Measurements from ENCODE around the gene YPEL4.
A peak's percentile ranks its signal among the peaks of the same experiment; 100 is the strongest.
"Not testable (repeated sequence)": the region's sequence is repeated elsewhere in the genome, so short reads cannot be mapped to it uniquely, and the experiment has no call there.

YPEL4 gene

GRCh38 chr11:57659669-57660068 is 10.0 kb upstream of the YPEL4 start:
- no peak overlapping the region for H3K4me3 ChIP-seq (ENCODE audit: low read depth, low read length)
- no peak for DNase-seq (ENCODE audit: low read depth)

GRCh38 chr11:57658023-57658361 is 8.3 kb upstream of the YPEL4 start:
- H3K4me3 ChIP-seq (ENCODE audit: low read depth, low read length) = peak overlapping the region; percentile 85
- DNase-seq (ENCODE audit: low read depth) = no peak

More at GRCh38 chr11:57659669-57660068, 10.0 kb upstream of the YPEL4 start:
- no peak for TF ChIP-seq CTCF (IDR thresholded peaks at IDR 0.05; ENCODE audit: control insufficient read depth, extremely low read depth, insufficient read depth)

GRCh38 chr11:57657194-57658022 is 7.7 kb upstream of the YPEL4 start, which contains the start of gene CLP1:
Gene CLP1 (plus strand): TSS chr11:57657762. CDS start chr11:57659477, 1,715 bp downstream.
- peak; percentile 98 for DNase-seq (ENCODE audit: low read depth)
- no peak for TF ChIP-seq CTCF (IDR thresholded peaks at IDR 0.05; ENCODE audit: control insufficient read depth, extremely low read depth, insufficient read depth)
- peak within 1 kb of the TSS; percentile 85 for H3K4me3 ChIP-seq (ENCODE audit: low read depth, low read length)

More at GRCh38 chr11:57658023-57658361, 8.3 kb upstream of the YPEL4 start:
- TF ChIP-seq CTCF (IDR thresholded peaks at IDR 0.05; ENCODE audit: control insufficient read depth, extremely low read depth, insufficient read depth) = no peak

- no peak for DNase-seq (ENCODE audit: low read depth)
- TF ChIP-seq CTCF (IDR thresholded peaks at IDR 0.05; ENCODE audit: control insufficient read depth, extremely low read depth, insufficient read depth) = no peak
- peak overlapping the region; percentile 85 for H3K4me3 ChIP-seq (ENCODE audit: low read depth, low read length)
Measured at GRCh38 chr11:57656885-57657193, 7.1 kb upstream of the YPEL4 start.

- H3K4me3 ChIP-seq (ENCODE audit: low read depth, low read length) = no peak overlapping the region
- DNase-seq (ENCODE audit: low read depth) = no peak
Measured at GRCh38 chr11:57653163-57653562, 3.5 kb upstream of the YPEL4 start.

GRCh38 chr11:57652662-57653061 is 3.0 kb upstream of the YPEL4 start:
- no peak for DNase-seq (ENCODE audit: low read depth)
- no peak for TF ChIP-seq CTCF (IDR thresholded peaks at IDR 0.05; ENCODE audit: control insufficient read depth, extremely low read depth, insufficient read depth)
- H3K4me3 ChIP-seq (ENCODE audit: low read depth, low read length) = no peak overlapping the region

More at GRCh38 chr11:57653163-57653562, 3.5 kb upstream of the YPEL4 start:
- TF ChIP-seq CTCF (IDR thresholded peaks at IDR 0.05; ENCODE audit: control insufficient read depth, extremely low read depth, insufficient read depth) = no peak

GRCh38 chr11:57652230-57652629 is 2.5 kb upstream of the YPEL4 start:
- not testable (repeated sequence) for H3K4me3 ChIP-seq (ENCODE audit: low read depth, low read length); DNase-seq (ENCODE audit: low read depth)
